ENCODE data around the gene COL25A1. TPM values are rescaled to one million over a fixed set of nuclear protein-coding genes. Genes with fewer than 3 reads are reported as not detected.

The COL25A1 gene
- total and polyA plus RNA-seq, 2 experiments from 2014 or later = 0.25 TPM; not detected in 1

GRCh38 chr4:109303140-109303496 is 660 bp upstream of the COL25A1 start:
- no peaks in the 10 kb centered on the region for H3K79me2 ChIP-seq (ENCODE audit: insufficient read depth)
- in situ Hi-C loops (cut with MboI) = no loop called here
- H3K4me1 ChIP-seq (ENCODE audit: insufficient read depth) = no peaks in the 10 kb centered on the region
- peak overlapping the region; percentile 71 for H3K4me3 ChIP-seq
- no peaks in the 10 kb centered on the region for H4K20me1 ChIP-seq (ENCODE audit: insufficient read depth)
- H3K9me2 ChIP-seq (ENCODE audit: insufficient read depth) = no peaks in the 10 kb centered on the region
- H3K9ac ChIP-seq = no peak overlapping the region
- peak overlapping the region; percentile 77 for H3K4me2 ChIP-seq (ENCODE audit: unreplicated experiment)
- peak; percentile 36 for DNase-seq
- H3K27ac ChIP-seq = no peak overlapping the region
- peak overlapping the region; percentile 73 for H2AFZ ChIP-seq
- no peaks in the 10 kb centered on the region for H3K9me3 ChIP-seq (ENCODE audit: low read depth)
- peaks cover 58% of the 10 kb centered on the region for H3K27me3 ChIP-seq (replicated peaks; ENCODE audit: insufficient read depth)
- 0 to 3% methylated on average over 9 to 10 of the region's 10 CpGs for WGBS, 2 experiments (ENCODE audit: low coverage in 1 of 2, low lambda C conversion rate in 2 of 2, missing lambda C conversion rate in 2 of 2)
- no peak for TF ChIP-seq EZH2phosphoT487 (IDR thresholded peaks at IDR 0.05; ENCODE audit: insufficient read depth, low read depth)
- no peak for TF ChIP-seq EZH2 (IDR thresholded peaks at IDR 0.05; ENCODE audit: insufficient read depth, poor library complexity, severe bottlenecking)
- H3K36me3 ChIP-seq (ENCODE audit: low read depth) = no peaks in the 10 kb centered on the region
- H3F3A ChIP-seq (ENCODE audit: insufficient read depth) = no peaks in the 10 kb centered on the region

GRCh38 chr4:109301651-109302360 is 652 bp downstream of the COL25A1 start:
- TF ChIP-seq EZH2phosphoT487 (IDR thresholded peaks at IDR 0.05; ENCODE audit: insufficient read depth, low read depth) (no peak), EZH2 (IDR thresholded peaks at IDR 0.05; ENCODE audit: insufficient read depth, poor library complexity, severe bottlenecking) (peak; percentile 89)
- 0 out of 2 replicates have a peak, but pooled peaks cover 3% of the 10 kb centered on the region for H3K4me1 ChIP-seq (ENCODE audit: insufficient read depth)
- no peak overlapping the region for H3K9ac ChIP-seq
- no peaks in the 10 kb centered on the region for H4K20me1 ChIP-seq (ENCODE audit: insufficient read depth)
- H3K27me3 ChIP-seq (replicated peaks; ENCODE audit: insufficient read depth) = peaks cover 58% of the 10 kb centered on the region
- H3F3A ChIP-seq (ENCODE audit: insufficient read depth) = no peaks in the 10 kb centered on the region
- DNase-seq = peak; percentile 11
- no peak overlapping the region for H3K27ac ChIP-seq
- H3K4me2 ChIP-seq (ENCODE audit: unreplicated experiment) = peak overlapping the region; percentile 77
- H3K36me3 ChIP-seq (ENCODE audit: low read depth) = no peaks in the 10 kb centered on the region
- peak overlapping the region; percentile 73 for H2AFZ ChIP-seq
- in situ Hi-C loops (cut with MboI) = no loop called here
- WGBS, 2 experiments (ENCODE audit: low coverage in 1 of 2, low lambda C conversion rate in 2 of 2, missing lambda C conversion rate in 2 of 2) = 12 to 14% methylated on average over 40 of the region's 40 CpGs
- H3K4me3 ChIP-seq = peak overlapping the region; percentile 71
- no peaks in the 10 kb centered on the region for H3K9me3 ChIP-seq (ENCODE audit: low read depth)
- no peaks in the 10 kb centered on the region for H3K9me2 ChIP-seq (ENCODE audit: insufficient read depth)
- no peaks in the 10 kb centered on the region for H3K79me2 ChIP-seq (ENCODE audit: insufficient read depth)

- no peaks in the 10 kb centered on the region for H3K9me3 ChIP-seq (ENCODE audit: low read depth)
- no peak overlapping the region for H2AFZ ChIP-seq
- peak; percentile 23 for DNase-seq
- no peak overlapping the region for H3K9ac ChIP-seq
- H3F3A ChIP-seq (ENCODE audit: insufficient read depth) = no peaks in the 10 kb centered on the region
- no peaks in the 10 kb centered on the region for H3K79me2 ChIP-seq (ENCODE audit: insufficient read depth)
- in situ Hi-C loops (cut with MboI) = no loop called here
- H3K4me1 ChIP-seq (ENCODE audit: insufficient read depth) = 0 out of 2 replicates have a peak, but pooled peaks cover 6% of the 10 kb centered on the region
- no peaks in the 10 kb centered on the region for H3K36me3 ChIP-seq (ENCODE audit: low read depth)
- no peak overlapping the region for H3K4me2 ChIP-seq (ENCODE audit: unreplicated experiment)
- no peak for TF ChIP-seq EZH2phosphoT487 (IDR thresholded peaks at IDR 0.05; ENCODE audit: insufficient read depth, low read depth)
- TF ChIP-seq EZH2 (IDR thresholded peaks at IDR 0.05; ENCODE audit: insufficient read depth, poor library complexity, severe bottlenecking) = no peak
- peaks cover 43% of the 10 kb centered on the region for H3K27me3 ChIP-seq (replicated peaks; ENCODE audit: insufficient read depth)
- 82 to 87% methylated on average over 3 of the region's 3 CpGs for WGBS, 2 experiments (ENCODE audit: low coverage in 1 of 2, low lambda C conversion rate in 2 of 2, missing lambda C conversion rate in 2 of 2)
- no peaks in the 10 kb centered on the region for H4K20me1 ChIP-seq (ENCODE audit: insufficient read depth)
- no peak overlapping the region for H3K4me3 ChIP-seq
- no peaks in the 10 kb centered on the region for H3K9me2 ChIP-seq (ENCODE audit: insufficient read depth)
- no peak overlapping the region for H3K27ac ChIP-seq
These were observed 4.0 kb downstream of the COL25A1 start for GRCh38 chr4:109298279-109299010.

GRCh38 chr4:109296527-109296926 is 5.9 kb downstream of the COL25A1 start:
- Histone ChIP-seq H3K27ac (no peak overlapping the region), H3K9me2 (ENCODE audit: insufficient read depth) (no peaks in the 10 kb centered on the region), H3K4me3 (no peak overlapping the region), H3K9me3 (ENCODE audit: low read depth) (no peaks in the 10 kb centered on the region), H3K27me3 (replicated peaks; ENCODE audit: insufficient read depth) (peaks cover 24% of the 10 kb centered on the region), H3K36me3 (ENCODE audit: low read depth) (no peaks in the 10 kb centered on the region), H3F3A (ENCODE audit: insufficient read depth) (no peaks in the 10 kb centered on the region), H3K9ac (no peak overlapping the region), H3K79me2 (ENCODE audit: insufficient read depth) (no peaks in the 10 kb centered on the region), H4K20me1 (ENCODE audit: insufficient read depth) (no peaks in the 10 kb centered on the region), H3K4me1 (ENCODE audit: insufficient read depth) (0 out of 2 replicates have a peak, but pooled peaks cover 6% of the 10 kb centered on the region), H3K4me2 (ENCODE audit: unreplicated experiment) (no peak overlapping the region), H2AFZ (no peak overlapping the region)
- DNase-seq = peak; percentile 25
- 72 to 76% methylated on average over 2 of the region's 2 CpGs for WGBS, 2 experiments (ENCODE audit: low coverage in 1 of 2, low lambda C conversion rate in 2 of 2, missing lambda C conversion rate in 2 of 2)
- TF ChIP-seq EZH2phosphoT487 (IDR thresholded peaks at IDR 0.05; ENCODE audit: insufficient read depth, low read depth) (no peak), EZH2 (IDR thresholded peaks at IDR 0.05; ENCODE audit: insufficient read depth, poor library complexity, severe bottlenecking) (no peak)
- in situ Hi-C loops (cut with MboI) = no loop called here
